Tibial nerve (tissue), 4 donors: ENCODE data around the gene UGT1A6. TPM values are rescaled to one million over a fixed set of nuclear protein-coding genes. Genes with fewer than 3 reads are reported as not detected.

Experiments
- DNase-seq, 2 donors: peaks; one replicate each; pipeline ENCODE4 v3.0.0-alpha.2; 2019; ENCODE audit warnings: low spot score in 2 of 2
- H3K27ac ChIP-seq, 4 donors: fragments of 200-600 bp; sonication (generic) in 3 of 4; one replicate each; pipeline ENCODE4 v1.5.1; 2017 to 2019; ENCODE audit warnings: mild to moderate bottlenecking in 1 of 4
- H3K27me3 ChIP-seq, 2 donors: fragments of 200-600 bp; sonication (generic) in 1 of 2; one replicate each; pipeline versions ENCODE4 v1.5.1 to v1.6.0; 2017 to 2019
- H3K36me3 ChIP-seq, 3 donors: fragments of 200-600 bp; sonication (generic); one replicate each; pipeline ENCODE4 v1.5.1; 2018 to 2019
- H3K4me1 ChIP-seq, 4 donors: fragments of 200-600 bp; sonication (generic) in 3 of 4; one replicate each; pipeline ENCODE4 v1.5.1; 2017 to 2019
- H3K4me3 ChIP-seq, 4 donors: fragments of 200-600 bp; sonication (generic) in 3 of 4; one replicate each; pipeline ENCODE4 v1.5.1; 2017 to 2019; ENCODE audit warnings: mild to moderate bottlenecking in 1 of 4, moderate library complexity in 1 of 4
- H3K9me3 ChIP-seq, 4 donors: fragments of 200-600 bp; sonication (generic) in 3 of 4; one replicate each; pipeline ENCODE4 v1.5.1; 2017 to 2019
- CTCF ChIP-seq, 5 experiments: fragments of 200-600 bp in 3 of 5; fragments of 450-650 bp in 2 of 5; sonication (generic) in 3 of 5; IDR thresholded peaks; one replicate each; pipeline ENCODE4 v1.5.1; 2016 to 2019; ENCODE audit warnings: antibody characterized with exemption in 5 of 5, mild to moderate bottlenecking in 3 of 5, moderate library complexity in 2 of 5
- EP300 ChIP-seq, 2 donors: sonication (generic); formaldehyde crosslinking; IDR thresholded peaks; one replicate each; pipeline ENCODE4 v1.6.1; 2017; ENCODE audit warnings: antibody characterized with exemption in 2 of 2, mild to moderate bottlenecking in 1 of 2
- POLR2A ChIP-seq, 2 donors: fragments of 450-650 bp; IDR thresholded peaks; one replicate each; pipeline ENCODE4 v1.6.1; 2017; ENCODE audit warnings: antibody characterized with exemption in 2 of 2, mild to moderate bottlenecking in 2 of 2, moderate library complexity in 2 of 2
- WGBS, 2 donors: methylation state at CpG; one replicate each; pipeline ENCODE4 v1.1.5; 2018; 5-methylcytosine and 5-hydroxymethylcytosine counted together
- total RNA-seq, 4 donors: library from RNA; depleted of rRNA; stranded (reverse); fragments of >200 nt; gene quantifications; one replicate each; pipeline ENCODE4 v1.1.0, GENCODE V29; 2016

The UGT1A6 gene
- total RNA-seq, 4 donors from 2014 or later: 0.39 TPM; not detected in 3

DNA sequence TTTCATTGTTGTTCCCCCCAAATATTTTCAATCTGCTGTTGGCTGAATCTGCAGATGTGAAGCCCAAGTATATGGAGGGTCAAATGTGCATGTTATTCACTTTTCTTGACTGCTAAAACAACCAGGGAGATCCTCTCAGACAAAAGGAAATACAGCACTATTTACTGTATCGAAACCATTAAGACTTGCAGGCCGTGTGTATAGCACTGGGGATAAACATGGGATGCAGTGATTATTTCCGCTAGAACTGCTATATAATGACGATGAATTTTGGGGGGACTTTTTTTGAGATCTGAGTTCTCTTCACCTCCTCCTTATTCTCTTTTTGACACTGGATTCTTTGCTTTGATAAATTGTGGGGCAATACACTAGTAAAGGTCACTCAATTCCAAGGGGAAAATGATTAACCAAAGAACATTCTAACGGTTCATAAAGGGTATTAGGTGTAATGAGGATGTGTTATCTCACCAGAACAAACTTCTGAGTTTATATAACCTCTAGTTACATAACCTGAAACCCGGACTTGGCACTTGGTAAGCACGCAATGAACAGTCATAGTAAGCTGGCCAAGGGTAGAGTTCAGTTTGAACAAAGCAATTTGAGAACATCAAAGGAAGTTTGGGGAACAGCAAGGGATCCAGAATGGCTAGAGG is 63.9 kb downstream of the UGT1A6 start:
- WGBS, 2 donors: 78% methylated on average over 7 of the region's 7 CpGs
- DNase-seq: no peak
- H3K36me3 ChIP-seq: no peaks in the 10 kb centered on the region
- TF ChIP-seq POLR2A (IDR thresholded peaks at IDR 0.05): no peak
- H3K9me3 ChIP-seq: no peaks in the 10 kb centered on the region
- no peaks in the 10 kb centered on the region for H3K27me3 ChIP-seq
- no peaks in the 10 kb centered on the region for H3K4me1 ChIP-seq
- no peak overlapping the region for H3K4me3 ChIP-seq
- no peak overlapping the region for H3K27ac ChIP-seq

DNA sequence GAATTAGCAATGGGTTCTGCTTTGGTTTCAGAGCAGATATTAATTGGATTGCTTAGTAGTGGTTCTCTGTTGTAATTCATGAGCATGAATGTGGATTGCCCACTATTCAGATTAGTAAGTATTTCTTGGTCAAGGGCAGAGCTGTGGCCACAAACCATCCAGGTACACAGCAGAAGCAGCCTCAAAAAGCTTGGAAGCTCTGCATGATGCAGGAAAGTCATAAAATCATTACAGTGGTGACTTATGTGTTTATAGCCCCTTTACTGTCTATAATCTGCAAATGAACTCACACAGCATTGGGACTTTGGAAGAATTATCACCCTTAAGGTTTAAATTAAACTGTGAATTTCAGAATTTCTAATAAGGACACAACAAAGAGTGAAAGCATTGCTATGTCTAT is 65.5 kb downstream of the UGT1A6 start:
- Histone ChIP-seq H3K4me3 (no peak overlapping the region), H3K9me3 (no peaks in the 10 kb centered on the region), H3K27ac (no peak overlapping the region), H3K27me3 (no peaks in the 10 kb centered on the region), H3K4me1 (no peaks in the 10 kb centered on the region), H3K36me3 (no peaks in the 10 kb centered on the region)
- no peak for TF ChIP-seq POLR2A (IDR thresholded peaks at IDR 0.05)
- TF ChIP-seq EP300 (IDR thresholded peaks at IDR 0.05): no peak
- TF ChIP-seq CTCF (IDR thresholded peaks at IDR 0.05): no peak
- DNase-seq: no peak

GRCh38 chr2:233758849-233759248 is 66.2 kb downstream of the UGT1A6 start:
- H3K36me3 ChIP-seq: no peaks in the 10 kb centered on the region
- DNase-seq: no peak
- H3K4me3 ChIP-seq: no peak overlapping the region
- H3K27ac ChIP-seq: no peak overlapping the region
- WGBS, 2 donors: 88 to 91% methylated on average over 2 of the region's 2 CpGs
- no peaks in the 10 kb centered on the region for H3K27me3 ChIP-seq
- no peaks in the 10 kb centered on the region for H3K9me3 ChIP-seq
- TF ChIP-seq EP300 (IDR thresholded peaks at IDR 0.05) (no peak), POLR2A (IDR thresholded peaks at IDR 0.05) (no peak), CTCF (IDR thresholded peaks at IDR 0.05) (no peak)
- no peaks in the 10 kb centered on the region for H3K4me1 ChIP-seq

DNA sequence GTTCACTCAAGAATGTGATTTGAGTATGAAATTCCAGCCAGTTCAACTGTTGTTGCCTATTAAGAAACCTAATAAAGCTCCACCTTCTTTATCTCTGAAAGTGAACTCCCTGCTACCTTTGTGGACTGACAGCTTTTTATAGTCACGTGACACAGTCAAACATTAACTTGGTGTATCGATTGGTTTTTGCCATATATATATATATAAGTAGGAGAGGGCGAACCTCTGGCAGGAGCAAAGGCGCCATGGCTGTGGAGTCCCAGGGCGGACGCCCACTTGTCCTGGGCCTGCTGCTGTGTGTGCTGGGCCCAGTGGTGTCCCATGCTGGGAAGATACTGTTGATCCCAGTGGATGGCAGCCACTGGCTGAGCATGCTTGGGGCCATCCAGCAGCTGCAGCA is 67.4 kb downstream of the UGT1A6 start, which contains the start of gene UGT1A1:
TSS of gene UGT1A1 (plus strand) at position 228 of the 400 bp plus-strand sequence. CDS start at position 246, 18 bp downstream.
- no peak within 1 kb of the TSS for H3K4me3 ChIP-seq
- 89 to 95% methylated on average over 6 of the region's 6 CpGs for WGBS, 2 donors
- TF ChIP-seq EP300 (IDR thresholded peaks at IDR 0.05) (no peak), POLR2A (IDR thresholded peaks at IDR 0.05) (no peak), CTCF (IDR thresholded peaks at IDR 0.05) (no peak)

GRCh38 chr2:233761040-233761769 is 68.5 kb downstream of the UGT1A6 start:
- TF ChIP-seq POLR2A (IDR thresholded peaks at IDR 0.05) (no peak), CTCF (IDR thresholded peaks at IDR 0.05) (no peak), EP300 (IDR thresholded peaks at IDR 0.05) (no peak)
- DNase-seq: no peak
- 82 to 90% methylated on average over 4 of the region's 4 CpGs for WGBS, 2 donors

More for the DNA sequence above, 67.4 kb downstream of the UGT1A6 start, which contains the start of gene UGT1A1:
- no peak for DNase-seq
- Histone ChIP-seq H3K27me3 (no peaks in the 10 kb centered on the region), H3K27ac (no peak within 1 kb of the TSS), H3K4me1 (no peaks in the 10 kb centered on the region), H3K36me3 (no peaks in the 10 kb centered on the region), H3K9me3 (no peaks in the 10 kb centered on the region)

More at GRCh38 chr2:233761040-233761769, 68.5 kb downstream of the UGT1A6 start:
- H3K27ac ChIP-seq: no peak overlapping the region
- H3K27me3 ChIP-seq: no peaks in the 10 kb centered on the region
- no peaks in the 10 kb centered on the region for H3K4me1 ChIP-seq
- no peak overlapping the region for H3K4me3 ChIP-seq
- no peaks in the 10 kb centered on the region for H3K9me3 ChIP-seq
- no peaks in the 10 kb centered on the region for H3K36me3 ChIP-seq
